Erythroblast (primary cell): Measurements from ENCODE around the gene SCARB1.

ENCODE experiments used
- GATA1 ChIP-seq: IDR thresholded peaks from 2 replicates; pipeline ENCODE4 v1.6.1; 2011; ENCODE audit warnings: low read depth, mild to moderate bottlenecking, control low read depth, low read length, moderate library complexity
- POLR2A ChIP-seq: IDR thresholded peaks from 2 replicates; pipeline ENCODE4 v1.6.1; 2011; ENCODE audit warnings: mild to moderate bottlenecking, low read length

DNA sequence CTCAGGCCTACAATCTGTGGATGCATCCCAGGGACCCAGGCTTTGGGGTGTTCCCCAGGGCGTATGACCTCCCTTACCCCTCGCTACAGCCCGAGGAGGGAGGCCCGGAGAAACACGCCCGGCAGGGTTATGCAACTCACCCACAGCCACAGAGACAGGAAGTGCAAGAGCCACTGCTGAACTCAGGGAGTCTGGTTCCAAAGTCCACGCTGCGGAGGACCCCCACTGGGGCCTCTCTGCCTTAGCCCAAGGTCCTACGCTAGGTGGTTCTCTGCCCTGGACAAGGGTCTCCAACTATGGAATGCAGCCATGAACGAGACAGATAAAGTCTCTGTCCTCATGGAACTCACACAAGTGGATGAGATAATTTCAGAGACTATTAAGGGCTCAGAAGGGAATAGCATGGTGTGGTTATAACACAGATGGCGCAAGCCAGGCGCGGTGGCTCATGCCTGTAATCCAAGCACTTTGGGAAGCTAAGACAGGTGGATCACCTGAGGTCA is 11.3 kb downstream of the SCARB1 start:
- TF ChIP-seq POLR2A (no peak), GATA1 (no peak)
